HCT116 (cell line): ENCODE measurements around the gene PTPRO.

Experiments
- ATF3 ChIP-seq: IDR thresholded peaks from 2 replicates; pipeline ENCODE4 v1.6.1; 2012
- CTCF ChIP-seq, 3 experiments: fragments of 200-600 bp in 1 of 3; sonication (generic) in 1 of 3; IDR thresholded peaks in 2 of 3; conservative IDR thresholded peaks in 1 of 3; 2 replicates each; pipeline ENCODE4 v1.5.1; 2012 to 2017; ENCODE audit warnings: low read depth in 2 of 3, low read length in 2 of 3, antibody characterized with exemption in 1 of 3, borderline replicate concordance in 1 of 3, control low read depth in 1 of 3, mild to moderate bottlenecking in 1 of 3, mixed read lengths in 1 of 3, mixed run types in 1 of 3, moderate library complexity in 1 of 3; ENCODE audit not compliant: insufficient read depth in 1 of 3
- EZH2 ChIP-seq: fragments of 200-600 bp; sonication (generic); IDR thresholded peaks from 2 replicates; pipeline ENCODE4 v1.6.1; 2017; ENCODE audit warnings: antibody characterized with exemption, mixed run types
- EZH2phosphoT487 ChIP-seq: fragments of 200-600 bp; IDR thresholded peaks from 2 replicates; pipeline ENCODE4 v1.6.1; 2018; ENCODE audit warnings: antibody characterized with exemption, borderline replicate concordance
- JUND ChIP-seq: IDR thresholded peaks from 2 replicates; pipeline ENCODE4 v1.6.1; 2012
- MAX ChIP-seq: IDR thresholded peaks from 2 replicates; pipeline ENCODE4 v1.6.1; 2012
- POLR2A ChIP-seq: IDR thresholded peaks from 2 replicates; pipeline ENCODE4 v1.7.0; 2011; ENCODE audit warnings: borderline replicate concordance; ENCODE audit not compliant: insufficient read depth, insufficient read length; ENCODE audit errors: extremely low read depth
- RAD21 ChIP-seq: IDR thresholded peaks from 2 replicates; pipeline ENCODE4 v1.6.1; 2012; ENCODE audit warnings: low read depth, mild to moderate bottlenecking
- SIN3A ChIP-seq: IDR thresholded peaks from 2 replicates; pipeline ENCODE4 v1.6.1; 2012; ENCODE audit warnings: low read depth
- SRF ChIP-seq: IDR thresholded peaks from 2 replicates; pipeline ENCODE4 v1.6.1; 2012; ENCODE audit warnings: low read depth
- TCF7L2 ChIP-seq: IDR thresholded peaks from 2 replicates; pipeline ENCODE4 v1.7.0; 2011; ENCODE audit warnings: borderline replicate concordance, inconsistent platforms; ENCODE audit not compliant: insufficient read depth, insufficient read length; ENCODE audit errors: extremely low read depth
- ZFX ChIP-seq: fragments of 450-650 bp; IDR thresholded peaks from 2 replicates; pipeline ENCODE4 v1.6.1; 2017

- TF ChIP-seq JUND: no peak
- TF ChIP-seq POLR2A: no peak
- no peak for TF ChIP-seq CTCF (IDR thresholded peaks at IDR 0.05 in 2 of 3, conservative IDR thresholded peaks at IDR 0.05 in 1 of 3; ENCODE audit: borderline replicate concordance in 1 of 3, insufficient read depth in 1 of 3, low read depth in 2 of 3, low read length in 2 of 3)
- TF ChIP-seq SIN3A: no peak
- TF ChIP-seq EZH2phosphoT487: no peak
- no peak for TF ChIP-seq ATF3
- TF ChIP-seq MAX: no peak
- TF ChIP-seq EZH2: no peak
- no peak for TF ChIP-seq RAD21
- no peak for TF ChIP-seq ZFX
- no peak for TF ChIP-seq SRF
- no peak for TF ChIP-seq TCF7L2
Measured at GRCh38 chr12:15387772-15388171, 65.5 kb downstream of the PTPRO start.
